Measurements from ENCODE around the gene AGMO.
"Not testable (repeated sequence)": the region's sequence is repeated elsewhere in the genome, so short reads cannot be mapped to it uniquely, and the experiment has no call there.

AGMO gene

GRCh38 chr7:15305002-15305600, 256.7 kb downstream of the AGMO start:
- peak in 1 of 2 experiments; percentile 18 for DNase-seq

GRCh38 chr7:15303357-15303756, 258.5 kb downstream of the AGMO start:
- DNase-seq, result no peak

GRCh38 chr7:15300986-15301385, 260.8 kb downstream of the AGMO start:
- DNase-seq, result not testable (repeated sequence)

GRCh38 chr7:15292138-15292537, 269.7 kb downstream of the AGMO start:
- no peak for DNase-seq

- DNase-seq, result no peak
Measured at GRCh38 chr7:15291699-15292098, 270.1 kb downstream of the AGMO start.

- no peak for DNase-seq
Measured at GRCh38 chr7:15288741-15289140, 273.1 kb downstream of the AGMO start.

- no peak for DNase-seq
Measured at GRCh38 chr7:15284396-15284795, 277.4 kb downstream of the AGMO start.

- no peak for DNase-seq
Measured at GRCh38 chr7:15280078-15280733, 281.6 kb downstream of the AGMO start.

- no peak for DNase-seq
Measured at GRCh38 chr7:15279640-15280039, 282.2 kb downstream of the AGMO start.

- DNase-seq, result no peak
Measured at GRCh38 chr7:15257689-15258088, 304.1 kb downstream of the AGMO start.

- DNase-seq, result no peak
Measured at GRCh38 chr7:15252181-15252580, 309.6 kb downstream of the AGMO start.

GRCh38 chr7:15248514-15248913, 313.3 kb downstream of the AGMO start:
- no peak for DNase-seq

- DNase-seq, result no peak
Measured at GRCh38 chr7:15245831-15246230, 316.0 kb downstream of the AGMO start.

- DNase-seq, result no peak
Measured at GRCh38 chr7:15239801-15240200, 322.0 kb downstream of the AGMO start.

- DNase-seq, result no peak
Measured at GRCh38 chr7:15236952-15237351, 324.9 kb downstream of the AGMO start.

GRCh38 chr7:15234431-15234830, 327.4 kb downstream of the AGMO start:
- DNase-seq, result no peak

GRCh38 chr7:15228831-15229230, 333.0 kb downstream of the AGMO start:
- no peak for DNase-seq

GRCh38 chr7:15225981-15226380, 335.8 kb downstream of the AGMO start:
- no peak for DNase-seq

- no peak for DNase-seq
Measured at GRCh38 chr7:15219758-15220157, 342.1 kb downstream of the AGMO start.

GRCh38 chr7:15218261-15218660, 343.6 kb downstream of the AGMO start:
- DNase-seq, result no peak

GRCh38 chr7:15215616-15216015, 346.2 kb downstream of the AGMO start:
- no peak for DNase-seq

- no peak for DNase-seq
Measured at GRCh38 chr7:15214976-15215375, 346.8 kb downstream of the AGMO start.

- DNase-seq, result no peak
Measured at GRCh38 chr7:15213093-15213492, 348.7 kb downstream of the AGMO start.

GRCh38 chr7:15209429-15209828, 352.4 kb downstream of the AGMO start:
- no peak for DNase-seq

- DNase-seq, result no peak
Measured at GRCh38 chr7:15204421-15204820, 357.4 kb downstream of the AGMO start.
